ENCODE data around the gene TMEM135.

- TF ChIP-seq SIN3A (IDR thresholded peaks at IDR 0.05; ENCODE audit: borderline replicate concordance, low read depth, low read length) (no peak), CTCF (IDR thresholded peaks at IDR 0.05) (no peak), MEF2A (IDR thresholded peaks at IDR 0.05; ENCODE audit: borderline replicate concordance, low read depth) (no peak), POLR2AphosphoS5 (IDR thresholded peaks at IDR 0.05; ENCODE audit: low read depth, low read length) (no peak), REST (IDR thresholded peaks at IDR 0.05; ENCODE audit: low read depth, low read length) (no peak), TAF1 (IDR thresholded peaks at IDR 0.05; ENCODE audit: borderline replicate concordance, low read depth, low read length) (no peak), ELF1 (IDR thresholded peaks at IDR 0.05) (no peak), CHD2 (IDR thresholded peaks at IDR 0.05; ENCODE audit: low read length, partially characterized antibody) (no peak), EP300 (IDR thresholded peaks at IDR 0.05; ENCODE audit: borderline replicate concordance in 1 of 2, low read depth in 1 of 2, low read length in 1 of 2) (no peak), ZBTB33 (IDR thresholded peaks at IDR 0.05; ENCODE audit: borderline replicate concordance, low read depth) (no peak), RCOR1 (IDR thresholded peaks at IDR 0.05; ENCODE audit: low read length) (no peak)
Measured at GRCh38 chr11:87366346-87366745, 328.6 kb downstream of the TMEM135 start.

Data from SK-N-SH (cell line).